Spinal cord (tissue), 10 donors: Measurements from ENCODE around the gene FAM117B. TPM values are rescaled to one million over a fixed set of nuclear protein-coding genes. Genes with fewer than 3 reads are reported as not detected.
"Not testable (repeated sequence)": the region's sequence is repeated elsewhere in the genome, so short reads cannot be mapped to it uniquely, and the experiment has no call there.

Experiments
- DNase-seq, 6 donors: peaks; one replicate each; pipeline versions ENCODE4 v3.0.0 to v3.0.0-alpha.2; 2013 to 2015; ENCODE audit warnings: low spot score in 6 of 6, low read depth in 4 of 6
- H3K27ac ChIP-seq: one replicate; pipeline ENCODE4 v1.5.1; 2013; ENCODE audit warnings: low read depth, low read length, control low read depth
- H3K27me3 ChIP-seq: one replicate; pipeline ENCODE4 v1.6.1; 2013; ENCODE audit warnings: low read length; ENCODE audit not compliant: control insufficient read depth, insufficient read depth
- H3K36me3 ChIP-seq: one replicate; pipeline ENCODE4 v1.6.1; 2013; ENCODE audit warnings: low read length; ENCODE audit not compliant: control insufficient read depth, insufficient read depth
- H3K4me1 ChIP-seq: one replicate; pipeline ENCODE4 v1.6.1; 2013; ENCODE audit warnings: low read length; ENCODE audit not compliant: control insufficient read depth, insufficient read depth
- H3K4me3 ChIP-seq: one replicate; pipeline ENCODE4 v1.5.1; 2013; ENCODE audit warnings: low read depth, low read length, control low read depth
- H3K9me3 ChIP-seq: one replicate; pipeline ENCODE4 v1.6.1; 2013; ENCODE audit warnings: low read length; ENCODE audit not compliant: control insufficient read depth, insufficient read depth
- WGBS: methylation state at CpG from one replicate; pipeline ENCODE4 v1.1.5; 2013; ENCODE audit warnings: missing lambda C conversion rate; ENCODE audit not compliant: insufficient coverage; 5-methylcytosine and 5-hydroxymethylcytosine counted together
- polyA plus RNA-seq, 2 donors: library from polyadenylated mRNA; unstranded; fragments of 120-200 nt; gene quantifications; one replicate each; pipeline ENCODE4 v1.2.1, GENCODE V29; 2013; ENCODE audit not compliant: insufficient read length in 2 of 2
- total RNA-seq, 2 donors: library from RNA; depleted of rRNA in 1 of 2; stranded (reverse); fragments of 120-200 nt in 1 of 2; fragments of >200 nt in 1 of 2; gene quantifications; one replicate each; pipeline versions ENCODE4 v1.2.3 to v1.2.4, GENCODE V29; 2013 to 2014
- donor health status: healthy.

The FAM117B gene
- total and polyA plus RNA-seq, 4 donors, result 11.3 to 28.4 (median 23.3) TPM

DNA sequence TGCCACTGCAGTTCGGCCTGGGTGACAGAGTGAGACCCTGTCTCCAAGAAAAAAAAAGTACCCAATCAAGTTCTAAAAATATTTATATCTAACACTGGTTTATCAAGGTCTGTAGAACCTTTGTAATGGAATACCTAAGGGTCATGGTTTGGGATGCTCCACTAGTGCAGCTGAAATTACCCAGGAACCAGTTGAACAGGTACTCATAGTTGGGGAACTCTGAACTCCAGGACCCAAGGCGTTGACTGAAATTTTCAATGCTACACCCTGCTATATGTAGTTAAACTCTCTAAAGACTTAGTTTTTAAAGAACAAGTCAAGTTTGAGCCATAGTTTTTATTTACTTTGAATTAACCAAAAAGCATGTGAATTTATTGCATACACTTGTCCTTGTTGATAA lies 55.1 kb downstream of the FAM117B start:
- Histone ChIP-seq H3K9me3 (no peaks in the 10 kb centered on the region), H3K36me3 (no peaks in the 10 kb centered on the region), H3K27ac (no peak overlapping the region), H3K4me3 (no peak overlapping the region), H3K4me1 (no peaks in the 10 kb centered on the region), H3K27me3 (no peaks in the 10 kb centered on the region)
- no peak for DNase-seq
- WGBS, result no CpG with 5 or more reads among the region's 2 CpGs

DNA sequence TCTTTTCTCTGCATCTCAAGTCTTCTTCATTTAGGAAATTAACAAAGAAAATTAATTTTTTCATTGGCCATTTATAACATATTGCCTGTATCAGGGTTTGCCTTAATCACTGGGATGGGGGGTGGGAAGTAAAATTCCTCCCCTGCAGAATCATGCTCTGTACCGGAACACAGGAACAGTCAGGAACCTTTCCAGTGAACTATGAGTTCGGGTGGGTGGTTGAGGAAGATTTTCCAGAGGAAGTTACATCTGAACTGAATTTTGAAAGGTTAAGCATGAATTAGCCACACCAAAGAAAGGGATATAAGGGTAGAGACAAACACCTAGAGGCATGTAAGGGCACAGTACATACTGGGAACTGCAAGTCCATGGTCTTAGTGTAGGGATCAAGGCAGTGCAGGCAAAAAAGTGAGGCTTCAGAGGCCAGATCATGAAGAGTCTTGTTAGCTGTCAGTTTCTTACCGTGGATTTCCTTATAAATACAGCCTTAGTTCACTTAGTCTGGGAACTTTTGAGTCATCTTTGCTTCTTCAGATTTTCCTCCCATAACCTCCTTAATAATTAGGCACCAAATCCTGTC lies 55.6 kb downstream of the FAM117B start:
- Histone ChIP-seq H3K36me3 (no peaks in the 10 kb centered on the region), H3K9me3 (no peaks in the 10 kb centered on the region), H3K4me3 (no peak overlapping the region), H3K27me3 (no peaks in the 10 kb centered on the region), H3K27ac (no peak overlapping the region), H3K4me1 (no peaks in the 10 kb centered on the region)
- no peak for DNase-seq
- WGBS, result 86% methylated on average over 1 of the region's 3 CpGs

DNA sequence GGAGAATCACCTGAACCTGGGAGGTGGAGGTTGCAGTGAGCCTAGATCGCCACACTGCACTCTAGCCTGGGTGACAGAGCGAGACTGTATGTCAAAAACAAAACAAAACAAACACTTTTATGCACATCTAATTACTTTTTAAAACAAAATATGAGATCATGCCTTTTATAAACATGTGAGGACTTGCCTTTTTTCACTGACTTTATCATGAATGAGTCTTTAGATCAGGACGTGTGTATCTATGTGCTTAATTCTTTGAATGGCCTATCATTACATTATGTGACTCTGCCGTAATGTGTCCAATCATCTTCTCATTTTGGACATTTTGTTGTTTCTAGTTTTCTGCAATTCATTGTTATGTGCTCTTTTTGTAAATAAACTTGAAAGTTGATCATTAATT lies 58.7 kb downstream of the FAM117B start:
- Histone ChIP-seq H3K27ac (no peak overlapping the region), H3K9me3 (no peaks in the 10 kb centered on the region), H3K4me3 (no peak overlapping the region), H3K27me3 (no peaks in the 10 kb centered on the region), H3K36me3 (peaks cover 10% of the 10 kb centered on the region), H3K4me1 (no peaks in the 10 kb centered on the region)
- DNase-seq, result no peak
- WGBS, result 67% methylated on average over 1 of the region's 4 CpGs

- Histone ChIP-seq H3K27ac (no peak overlapping the region), H3K27me3 (no peaks in the 10 kb centered on the region), H3K9me3 (no peaks in the 10 kb centered on the region), H3K4me3 (no peak overlapping the region), H3K36me3 (peaks cover 10% of the 10 kb centered on the region), H3K4me1 (no peaks in the 10 kb centered on the region)
- 86% methylated on average over 6 of the region's 9 CpGs for WGBS
- no peak for DNase-seq
These were observed 60.4 kb downstream of the FAM117B start for GRCh38 chr2:202695166-202695565.

GRCh38 chr2:202700075-202700901 lies 65.5 kb downstream of the FAM117B start:
- Histone ChIP-seq H3K36me3 (peaks cover 10% of the 10 kb centered on the region), H3K27me3 (no peaks in the 10 kb centered on the region), H3K9me3 (peaks cover 4% of the 10 kb centered on the region), H3K4me3 (no peak overlapping the region), H3K4me1 (no peaks in the 10 kb centered on the region), H3K27ac (no peak overlapping the region)
- 86% methylated on average over 1 of the region's 4 CpGs for WGBS
- no peak for DNase-seq

DNA sequence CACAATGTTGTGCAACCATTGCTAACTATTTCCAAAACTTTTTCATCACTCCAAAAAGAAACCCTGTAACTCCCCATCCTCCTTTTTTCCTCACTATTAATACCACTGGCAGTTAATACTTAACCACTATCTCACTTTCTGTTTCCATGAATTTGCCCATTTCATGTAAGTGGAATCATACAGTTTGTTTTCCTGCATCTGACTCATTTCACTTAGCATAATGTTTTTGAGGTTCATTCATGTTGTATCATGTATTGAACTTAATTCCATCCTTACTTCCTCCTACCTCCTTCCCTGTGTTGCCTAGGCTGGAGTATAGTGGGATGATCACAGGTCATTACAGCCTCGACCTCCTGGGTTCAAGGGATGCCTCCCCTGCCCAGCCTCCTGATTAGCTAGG lies 68.3 kb downstream of the FAM117B start:
- WGBS, result 100% methylated on average over 1 of the region's 1 CpG
- no peaks in the 10 kb centered on the region for H3K27me3 ChIP-seq
- no peak overlapping the region for H3K27ac ChIP-seq
- H3K4me3 ChIP-seq, result no peak overlapping the region
- H3K9me3 ChIP-seq, result peaks cover 4% of the 10 kb centered on the region
- H3K36me3 ChIP-seq, result no peaks in the 10 kb centered on the region
- no peak for DNase-seq
- H3K4me1 ChIP-seq, result no peaks in the 10 kb centered on the region

- Histone ChIP-seq H3K27ac (no peak overlapping the region), H3K4me3 (no peak overlapping the region), H3K27me3 (no peaks in the 10 kb centered on the region), H3K4me1 (no peaks in the 10 kb centered on the region), H3K36me3 (no peaks in the 10 kb centered on the region), H3K9me3 (peaks cover 4% of the 10 kb centered on the region)
- DNase-seq, result no peak
These were observed 69.5 kb downstream of the FAM117B start for GRCh38 chr2:202704248-202704647.

- H3K4me1 ChIP-seq, result no peaks in the 10 kb centered on the region
- no peak for DNase-seq
- no peak overlapping the region for H3K27ac ChIP-seq
- H3K4me3 ChIP-seq, result no peak overlapping the region
- WGBS, result no CpG with 5 or more reads among the region's 4 CpGs
- no peaks in the 10 kb centered on the region for H3K27me3 ChIP-seq
- no peaks in the 10 kb centered on the region for H3K36me3 ChIP-seq
- peaks cover 4% of the 10 kb centered on the region for H3K9me3 ChIP-seq
These were observed 70.8 kb downstream of the FAM117B start for GRCh38 chr2:202705446-202706020.

DNA sequence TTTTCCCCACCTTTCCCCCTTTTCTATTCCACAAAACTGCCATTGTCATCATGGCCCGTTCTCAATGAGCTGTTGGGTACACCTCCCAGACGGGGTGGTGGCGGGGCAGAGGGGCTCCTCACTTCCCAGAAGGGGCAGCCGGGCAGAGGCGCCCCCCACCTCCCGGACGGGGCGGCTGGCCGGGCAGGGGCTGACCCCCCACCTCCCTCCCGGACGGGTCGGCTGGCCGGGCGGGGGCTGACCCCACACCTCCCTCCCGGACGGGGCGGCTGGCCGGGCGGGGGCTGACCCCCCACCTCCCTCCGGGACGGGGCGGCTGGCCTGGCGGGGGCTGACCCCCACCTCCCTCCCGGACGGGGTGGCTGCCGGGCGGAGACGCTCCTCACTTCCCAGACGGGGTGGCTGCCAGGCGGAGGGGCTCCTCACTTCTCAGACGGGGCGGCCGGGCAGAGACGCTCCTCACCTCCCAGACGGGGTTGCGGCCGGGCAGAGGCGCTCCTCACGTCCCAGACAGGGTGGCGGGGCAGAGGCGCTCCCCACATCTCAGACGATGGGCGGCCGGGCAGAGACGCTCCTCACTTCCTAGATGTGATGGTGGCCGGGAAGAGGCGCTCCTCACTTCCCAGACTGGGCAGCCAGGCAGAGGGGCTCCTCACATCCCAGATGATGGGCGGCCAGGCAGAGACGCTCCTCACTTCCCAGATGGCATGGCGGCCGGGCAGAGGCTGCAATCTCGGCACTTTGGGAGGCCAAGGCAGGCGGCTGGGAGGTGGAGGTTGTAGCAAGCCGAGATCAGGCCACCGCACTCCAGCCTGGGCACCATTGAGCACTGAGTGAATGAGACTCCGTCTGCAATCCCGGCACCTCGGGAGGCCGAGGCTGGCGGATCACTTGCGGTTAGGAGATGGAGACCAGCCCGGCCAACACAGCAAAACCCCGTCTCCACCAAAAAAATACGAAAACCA lies 80.5 kb downstream of the FAM117B start:
- H3K4me3 ChIP-seq, H3K4me1 ChIP-seq, DNase-seq, H3K27ac ChIP-seq, H3K36me3 ChIP-seq, H3K27me3 ChIP-seq: not testable (repeated sequence)
- peaks cover 16% of the 10 kb centered on the region for H3K9me3 ChIP-seq
- 95% methylated on average over 13 of the region's 64 CpGs for WGBS
